Stimulated activated CD4-positive, alpha-beta T cell treated with anti-CD3 and anti-CD28 coated beads, TNF-alpha, amount 100 ng/mL, for 4 hours (primary cell): ENCODE measurements around the gene SIRT7.

Experiments used
- DNase-seq, 3 experiments: peaks; one replicate each; pipeline ENCODE4 v3.0.0-alpha.2; 2020; ENCODE audit warnings: low read depth in 3 of 3

The SIRT7 gene

GRCh38 chr17:81905993-81906392, 12.0 kb downstream of the SIRT7 start:
- no peak for DNase-seq

GRCh38 chr17:81905424-81905875, 12.5 kb downstream of the SIRT7 start:
- no peak for DNase-seq

- no peak for DNase-seq
These were observed 13.2 kb downstream of the SIRT7 start for GRCh38 chr17:81904600-81905423.

GRCh38 chr17:81903896-81904599, 13.9 kb downstream of the SIRT7 start:
- no peak for DNase-seq

GRCh38 chr17:81903415-81903831, 14.6 kb downstream of the SIRT7 start:
- no peak for DNase-seq

- no peak for DNase-seq
These were observed 15.1 kb downstream of the SIRT7 start for GRCh38 chr17:81902653-81903414.

- peak in 1 of 3 experiments; percentile 11 for DNase-seq
These were observed 15.8 kb downstream of the SIRT7 start, which contains the start of gene NPB for GRCh38 chr17:81902023-81902652. NPB (plus strand) TSS chr17:81902238; CDS start chr17:81902278, 40 bp downstream.

GRCh38 chr17:81901167-81902022, 16.6 kb downstream of the SIRT7 start:
- no peak for DNase-seq

GRCh38 chr17:81900181-81900820, 17.7 kb downstream of the SIRT7 start:
- no peak for DNase-seq

- DNase-seq = no peak
These were observed 18.3 kb downstream of the SIRT7 start for GRCh38 chr17:81899514-81900166.

- no peak for DNase-seq
These were observed 19.1 kb downstream of the SIRT7 start for GRCh38 chr17:81898885-81899284.

- no peak for DNase-seq
These were observed 19.7 kb downstream of the SIRT7 start for GRCh38 chr17:81898029-81898866.

- no peak for DNase-seq
These were observed 22.6 kb downstream of the SIRT7 start for GRCh38 chr17:81895400-81895799.

- DNase-seq = no peak
These were observed 26.7 kb downstream of the SIRT7 start for GRCh38 chr17:81891303-81891552.

- DNase-seq = peak in 1 of 3 experiments; percentile 11
These were observed 27.3 kb downstream of the SIRT7 start for GRCh38 chr17:81890447-81891302.

GRCh38 chr17:81889602-81890001, 28.4 kb downstream of the SIRT7 start:
- DNase-seq = no peak

GRCh38 chr17:81888988-81889595, 28.9 kb downstream of the SIRT7 start:
- no peak for DNase-seq
